SIG-M5 (cell line): ENCODE results near the gene C14orf132.
"Not testable (repeated sequence)": the region's sequence is repeated elsewhere in the genome, so short reads cannot be mapped to it uniquely, and the experiment has no call there.

Experiments used
- DNase-seq: peaks from one replicate; lab custom pipeline; 2025; lab: John Stamatoyannopoulos, UW

Gene C14orf132

GRCh38 chr14:96060186-96060933 is 21.2 kb downstream of the C14orf132 start:
- DNase-seq = no peak

DNA sequence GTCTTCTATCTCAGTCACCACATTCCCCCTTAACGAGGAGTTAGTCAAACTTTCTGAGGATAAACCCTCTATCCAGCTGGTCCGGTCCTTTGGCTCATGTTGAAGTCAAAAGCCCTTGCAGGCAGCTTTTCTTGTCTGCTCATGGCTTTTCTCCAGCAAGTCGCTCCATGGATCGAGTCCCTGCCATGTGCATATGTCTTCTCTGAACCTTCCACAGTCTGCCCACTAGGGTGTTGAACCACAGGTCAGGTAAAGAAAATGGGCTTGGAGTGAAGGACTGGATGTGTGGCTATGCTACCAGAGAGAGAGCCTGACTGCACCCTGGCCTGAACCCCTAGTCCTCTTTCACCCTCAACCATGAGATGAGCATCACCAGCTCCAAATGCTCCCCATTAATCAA is 22.8 kb downstream of the C14orf132 start:
- DNase-seq = no peak

GRCh38 chr14:96062506-96062905 is 23.3 kb downstream of the C14orf132 start:
- no peak for DNase-seq

- no peak for DNase-seq
Observed at GRCh38 chr14:96064866-96065265, 25.7 kb downstream of the C14orf132 start.

DNA sequence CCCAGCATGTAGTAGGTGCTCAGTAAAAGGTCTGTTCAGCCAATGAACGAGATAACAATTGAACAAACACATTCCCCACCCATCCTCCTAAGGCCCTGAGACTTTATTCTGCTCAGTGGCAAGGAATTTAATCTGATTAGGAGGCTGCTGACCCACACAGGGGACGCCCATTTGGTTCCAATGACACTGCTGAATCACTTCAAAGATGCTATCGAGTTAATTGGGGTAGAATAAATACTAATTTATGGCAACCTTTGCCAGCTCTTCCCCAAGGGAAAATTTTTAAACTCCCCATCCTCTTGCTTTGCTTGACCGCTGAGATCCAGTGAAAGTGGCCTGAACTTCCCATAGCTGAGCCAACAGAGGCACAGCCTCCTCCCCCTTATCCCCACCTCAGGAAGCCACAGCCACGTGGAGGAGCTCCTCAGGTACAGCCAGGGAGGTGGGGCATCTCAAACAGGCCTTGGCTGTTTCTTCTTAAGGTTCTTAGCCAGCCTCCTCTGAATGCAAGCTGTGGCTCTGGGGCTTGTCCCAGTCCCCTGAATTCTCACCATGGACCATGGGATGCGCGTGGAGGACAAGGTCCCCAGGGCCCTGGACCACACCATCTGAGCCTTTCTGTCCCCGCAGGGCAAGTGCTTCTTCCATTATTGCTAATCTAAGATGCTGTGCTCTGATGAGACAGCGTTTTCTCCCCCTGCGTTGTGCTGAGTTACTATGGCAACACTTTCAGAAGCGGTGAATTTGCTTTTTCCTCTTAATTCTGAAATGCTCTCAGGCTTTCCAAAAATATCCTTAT is 26.7 kb downstream of the C14orf132 start:
- no peak for DNase-seq

GRCh38 chr14:96066976-96067375 is 27.8 kb downstream of the C14orf132 start:
- no peak for DNase-seq

DNA sequence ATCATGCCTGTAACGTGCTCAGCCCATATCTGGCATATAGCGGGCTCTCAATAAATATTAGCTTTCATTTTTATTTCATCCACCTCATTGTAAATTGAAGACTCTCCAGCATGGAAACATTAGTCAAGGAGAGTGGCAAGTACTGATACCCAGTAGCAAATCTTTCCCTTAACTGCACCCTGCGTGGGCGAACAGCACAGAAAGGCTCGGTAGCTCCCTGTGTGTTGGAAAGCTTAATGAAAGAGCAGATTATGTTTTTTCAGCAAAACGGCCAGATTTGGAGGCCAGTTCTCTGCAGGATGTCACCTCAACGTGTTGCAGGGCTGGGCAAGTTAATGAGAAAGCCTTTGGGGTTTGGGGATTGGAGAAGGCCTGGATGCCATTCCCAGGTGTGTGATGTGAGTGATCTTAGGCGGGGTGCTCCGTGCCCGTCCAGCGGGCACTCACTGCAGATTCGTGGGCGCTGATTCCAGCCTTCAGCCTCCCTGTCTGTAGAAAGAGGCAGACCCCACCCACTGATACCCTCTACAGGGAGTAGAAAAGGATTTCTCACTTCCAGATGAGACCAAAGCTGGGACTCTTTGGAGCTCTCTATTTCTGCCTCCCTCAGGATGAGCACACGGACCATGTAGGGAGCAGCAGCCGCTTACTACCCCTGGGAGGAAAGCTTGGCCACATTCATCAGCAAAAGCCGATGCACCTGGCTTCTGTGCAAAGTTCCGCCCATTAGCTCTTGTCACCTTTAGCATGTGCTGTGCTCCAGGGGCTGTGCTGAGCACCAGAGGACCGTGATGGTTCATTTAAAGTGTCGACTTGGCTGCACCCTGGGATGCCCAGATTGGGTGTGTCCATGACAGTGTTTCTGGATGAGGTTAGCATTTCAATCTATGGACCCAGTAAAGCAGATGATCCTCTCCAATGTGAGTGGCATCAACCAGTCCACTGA is 29.1 kb downstream of the C14orf132 start:
- no peak for DNase-seq

- DNase-seq = no peak
Observed at GRCh38 chr14:96069421-96069820, 30.3 kb downstream of the C14orf132 start.

DNA sequence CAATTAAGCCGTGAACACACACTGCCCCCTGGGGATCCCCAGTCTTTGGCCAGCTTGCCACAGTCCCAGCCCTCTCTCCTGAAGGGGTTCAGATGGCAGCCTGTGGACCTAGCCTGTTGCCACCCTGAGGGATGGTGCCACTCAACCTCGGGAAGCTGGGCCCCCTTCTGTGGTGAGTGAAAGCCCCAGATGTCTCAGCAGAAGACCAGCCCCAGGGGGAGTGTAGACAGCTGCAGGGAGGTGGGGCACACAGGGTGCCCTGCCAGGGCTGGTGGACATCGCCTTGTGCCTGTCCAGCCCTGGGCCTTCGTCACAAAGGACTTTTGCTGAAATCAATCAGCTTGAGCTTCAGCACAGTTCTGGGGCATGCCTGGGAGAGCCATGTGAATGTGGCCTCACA is 32.4 kb downstream of the C14orf132 start:
- no peak for DNase-seq

DNA sequence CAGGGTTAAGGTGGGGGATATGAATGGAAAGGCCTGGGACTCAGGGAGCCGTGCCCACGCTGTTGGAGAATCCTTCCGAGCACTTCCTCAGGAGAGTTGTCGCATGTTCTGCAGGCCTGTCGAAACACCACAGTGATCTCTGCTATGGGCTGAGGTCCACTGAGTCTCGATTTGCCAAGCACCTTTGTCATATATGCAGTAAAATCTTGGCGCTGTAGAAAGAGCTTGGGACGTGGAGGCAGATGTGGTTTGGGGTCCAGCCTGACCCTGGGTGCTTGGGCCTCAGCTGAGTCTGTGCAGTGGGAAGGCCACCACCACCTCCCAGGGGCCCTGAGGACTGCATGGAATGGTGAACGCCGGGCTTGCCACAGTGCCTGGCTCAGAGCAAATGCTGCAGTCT is 32.9 kb downstream of the C14orf132 start:
- no peak for DNase-seq

DNA sequence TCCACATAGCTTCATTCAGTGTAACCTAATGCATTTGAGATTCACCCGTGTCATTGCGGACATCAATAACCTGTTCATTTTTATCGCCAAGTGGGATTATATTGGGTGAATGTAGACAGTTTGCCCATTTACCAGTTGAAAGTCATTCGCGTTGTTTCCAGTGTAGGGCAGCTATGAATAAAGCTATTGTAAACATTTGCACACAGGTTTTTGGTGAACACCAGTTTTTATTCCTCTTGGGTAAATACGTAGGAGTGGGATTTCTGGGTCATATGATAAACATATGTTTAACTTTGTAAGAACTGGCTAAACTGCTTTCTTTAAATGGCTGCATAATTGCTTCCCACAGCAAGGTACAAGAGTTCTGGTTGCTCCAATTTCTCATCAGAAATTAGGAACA is 33.6 kb downstream of the C14orf132 start:
- no peak for DNase-seq

DNA sequence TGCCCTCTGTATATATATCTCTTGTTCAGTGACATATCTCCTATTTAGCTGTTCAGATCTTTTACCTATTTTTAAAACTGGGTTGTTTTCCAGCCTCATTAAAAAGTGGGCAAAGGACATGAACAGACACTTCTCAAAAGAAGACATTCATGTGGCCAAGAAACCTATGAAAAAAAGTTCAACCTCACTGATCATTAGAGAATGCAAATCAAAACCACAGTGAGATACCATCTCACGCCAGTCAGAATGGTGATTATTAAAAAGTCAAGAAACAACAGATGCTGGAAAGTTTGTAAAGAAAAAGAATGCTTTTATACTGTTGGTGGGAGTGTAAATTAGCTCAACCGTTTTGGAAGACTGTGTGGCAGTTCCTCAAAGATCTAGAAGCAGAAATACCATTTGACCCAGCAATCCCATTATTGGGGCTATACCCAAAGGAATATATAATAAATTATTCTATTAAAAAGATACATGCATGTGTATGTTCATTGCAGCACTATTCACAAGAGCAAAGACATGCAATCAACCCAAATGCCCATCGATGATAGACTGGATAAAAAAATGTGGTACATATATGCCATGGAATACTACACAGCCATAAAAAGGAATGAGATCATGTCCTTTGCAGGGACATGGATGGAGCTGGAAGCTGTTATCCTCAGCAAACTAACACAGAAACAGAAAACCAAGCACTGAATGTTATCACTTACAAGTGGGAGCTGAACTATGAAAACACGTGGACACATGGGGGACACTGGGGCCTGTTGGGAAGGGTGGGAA is 34.3 kb downstream of the C14orf132 start:
- DNase-seq = not testable (repeated sequence)

GRCh38 chr14:96077983-96078624 is 38.9 kb downstream of the C14orf132 start:
- no peak for DNase-seq

DNA sequence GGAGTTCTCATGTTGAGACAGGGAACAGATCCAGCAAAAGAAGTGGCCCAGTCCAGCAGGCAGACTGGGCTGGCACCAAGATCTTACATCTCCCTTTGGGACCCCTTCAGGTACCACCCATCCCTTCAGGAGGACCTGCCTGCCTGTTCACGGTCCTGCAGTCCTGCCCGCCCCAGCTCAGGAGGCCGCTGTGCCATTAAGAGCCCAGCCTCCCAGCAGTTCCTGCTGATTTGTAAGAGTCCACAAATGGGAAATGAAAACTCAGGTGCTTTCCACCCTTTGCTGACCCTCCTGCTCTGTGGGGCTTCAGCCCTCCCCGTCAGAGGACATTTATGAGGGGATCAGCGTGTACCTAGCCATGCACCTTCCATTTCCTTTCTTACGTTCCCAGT is 39.5 kb downstream of the C14orf132 start:
- DNase-seq = no peak

DNA sequence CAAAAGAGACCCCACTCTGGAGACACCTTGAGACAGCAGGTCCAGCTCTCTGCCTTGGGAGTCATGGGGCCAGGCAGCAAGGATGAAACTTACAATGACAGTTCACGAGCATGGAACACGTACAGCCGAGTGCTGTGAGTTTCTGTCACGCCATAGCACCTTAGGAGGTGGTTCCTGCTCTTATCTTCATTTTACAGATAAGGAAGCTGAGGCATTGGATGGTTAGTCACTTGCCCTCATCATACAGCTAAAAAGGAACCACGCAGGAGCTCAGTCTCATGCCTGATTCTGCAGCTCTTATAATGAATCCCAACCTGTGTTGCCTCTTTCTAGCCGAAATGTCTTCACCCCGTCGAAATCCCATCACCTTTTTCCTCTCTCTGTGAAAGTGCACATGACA is 39.9 kb downstream of the C14orf132 start:
- DNase-seq = no peak

DNA sequence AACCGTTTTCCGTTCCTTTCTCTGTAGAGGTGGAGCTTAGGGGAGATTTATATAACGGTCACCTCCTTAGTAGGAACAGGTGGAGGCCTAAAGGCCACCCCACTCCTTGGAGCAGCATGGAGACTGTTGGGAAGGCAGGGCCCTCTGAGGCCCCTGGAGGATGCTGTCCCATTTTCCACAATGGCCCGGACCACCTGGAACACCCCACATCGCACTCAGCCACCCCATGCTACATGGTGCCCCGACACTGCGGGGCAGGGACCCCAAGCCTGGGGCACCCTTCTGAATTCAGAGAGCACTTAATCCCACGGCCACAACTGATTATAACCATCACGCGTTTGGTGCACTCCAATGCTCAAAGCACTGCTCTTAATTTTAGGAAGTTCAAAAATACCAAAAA is 41.4 kb downstream of the C14orf132 start:
- no peak for DNase-seq

DNA sequence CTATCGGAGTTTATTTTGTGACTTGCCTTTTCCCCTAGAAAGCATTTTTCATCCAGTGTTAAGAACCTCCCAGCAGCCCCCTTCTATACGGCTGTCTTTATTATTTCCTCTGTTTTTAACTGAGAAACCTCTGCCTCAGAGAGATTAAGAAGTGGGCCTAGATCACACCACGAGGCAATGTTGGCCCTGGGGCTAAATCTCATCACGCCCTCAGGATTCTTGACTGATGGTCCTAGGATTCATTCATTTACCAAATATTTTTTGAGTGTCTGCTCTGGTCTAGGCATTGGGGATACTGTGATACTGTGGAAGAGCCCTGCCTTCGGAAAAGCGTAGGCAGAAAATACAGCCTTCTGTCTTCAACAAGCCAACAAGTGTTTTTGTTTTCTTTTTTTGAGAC is 42.1 kb downstream of the C14orf132 start:
- DNase-seq = no peak

- DNase-seq = no peak
Observed at GRCh38 chr14:96081767-96082400, 42.7 kb downstream of the C14orf132 start.

DNA sequence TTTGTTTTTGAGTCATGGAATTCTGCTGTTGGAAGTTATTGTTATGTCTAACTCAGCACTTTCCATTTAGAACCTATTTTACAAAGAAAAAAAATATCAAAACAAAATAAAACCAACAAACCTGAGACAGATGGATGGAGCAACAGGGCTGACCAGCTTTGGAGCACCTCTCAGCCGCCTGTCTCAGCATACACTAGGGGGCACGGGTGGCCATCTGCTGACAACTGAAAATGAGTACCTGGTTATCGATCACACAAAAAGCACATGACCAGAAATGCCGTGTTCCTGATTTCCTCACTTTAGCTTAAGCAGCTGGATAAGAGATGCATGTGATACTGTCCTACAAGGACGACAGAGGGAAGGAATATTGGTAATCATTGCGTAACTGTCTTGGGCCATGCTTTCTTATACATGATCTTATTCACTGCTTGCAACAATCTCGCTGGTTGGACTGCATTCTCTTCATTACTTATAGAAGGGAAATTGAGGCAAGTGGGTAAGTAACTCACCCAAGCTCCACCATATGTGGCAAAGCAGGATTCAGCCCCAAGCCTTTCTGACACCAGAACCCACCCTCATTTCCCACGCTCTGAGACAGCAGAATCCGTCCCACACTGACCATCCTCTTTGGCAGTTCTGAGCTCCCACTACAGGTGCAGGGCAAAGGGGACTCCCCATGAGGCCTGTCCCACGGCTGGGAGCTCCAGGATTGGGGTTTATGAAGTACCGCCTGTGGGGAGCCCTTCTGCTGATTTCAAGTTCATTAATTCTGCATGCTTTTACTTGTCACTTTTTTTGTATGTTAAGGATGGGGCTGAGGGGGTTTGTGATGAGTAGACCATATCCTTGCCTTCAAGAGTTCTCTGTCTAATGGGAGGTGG is 43.5 kb downstream of the C14orf132 start:
- DNase-seq = no peak
